GM23338 (cell line): ENCODE measurements around the gene PAF1.

Experiments used
- CREB1 ChIP-seq: fragments of 250-450 bp; sonication (Bioruptor Pico); IDR thresholded peaks from 2 replicates; pipeline ENCODE4 v1.5.0; 2020; ENCODE audit warnings: low read depth, mild to moderate bottlenecking, moderate library complexity
- CTCF ChIP-seq, 2 experiments: fragments of 200-600 bp in 1 of 2; sonication (generic) in 1 of 2; conservative IDR thresholded peaks; 2 replicates each; pipeline versions ENCODE4 v1.5.1 to v1.6.1; 2016 to 2017; ENCODE audit warnings: antibody characterized with exemption in 2 of 2, low read depth in 2 of 2, mild to moderate bottlenecking in 2 of 2, moderate library complexity in 1 of 2
- ETS1 ChIP-seq: IDR thresholded peaks from 2 replicates; pipeline ENCODE4 v1.6.1; 2016; ENCODE audit warnings: antibody characterized with exemption
- POLR2AphosphoS5 ChIP-seq: IDR thresholded peaks from 2 replicates; pipeline ENCODE4 v1.6.1; 2016; ENCODE audit warnings: antibody characterized with exemption, low read depth
- ZNF331 ChIP-seq: fragments of 250-450 bp; sonication (Bioruptor Pico); IDR thresholded peaks from 2 replicates; pipeline ENCODE4 v1.5.0; 2020; ENCODE audit warnings: low read depth, mild to moderate bottlenecking, moderate library complexity

- no peak for TF ChIP-seq CTCF (conservative IDR thresholded peaks at IDR 0.05; ENCODE audit: low read depth in 2 of 2)
- no peak for TF ChIP-seq ETS1
- TF ChIP-seq ZNF331, result no peak
- TF ChIP-seq CREB1 (CRISPR knock-in tag), result no peak
- TF ChIP-seq POLR2AphosphoS5, result no peak
These were observed 34.3 kb downstream of the PAF1 start for GRCh38 chr19:39356647-39357046.
